Ovary (tissue), 3 donors: ENCODE measurements around the gene DUSP1.

ENCODE experiments used
- EP300 ChIP-seq: sonication (generic); formaldehyde crosslinking; IDR thresholded peaks from one replicate; pipeline ENCODE4 v1.6.1; 2017; ENCODE audit warnings: antibody characterized with exemption
- POLR2A ChIP-seq: fragments of 450-650 bp; IDR thresholded peaks from one replicate; pipeline ENCODE4 v1.6.1; 2017; ENCODE audit warnings: antibody characterized with exemption, mild to moderate bottlenecking, moderate library complexity
- TF ChIP-seq, protein P1 (sequence below), 3 donors: fragments of 450-650 bp in 2 of 3; fragments of 200-600 bp in 1 of 3; IDR thresholded peaks; one replicate each; pipeline versions ENCODE4 v1.5.1 to v1.8.0; 2016 to 2022; ENCODE audit warnings: antibody characterized with exemption in 3 of 3, mild to moderate bottlenecking in 1 of 3
- donor health status: DM: no; HTN: no; CAD: no.

DNA sequence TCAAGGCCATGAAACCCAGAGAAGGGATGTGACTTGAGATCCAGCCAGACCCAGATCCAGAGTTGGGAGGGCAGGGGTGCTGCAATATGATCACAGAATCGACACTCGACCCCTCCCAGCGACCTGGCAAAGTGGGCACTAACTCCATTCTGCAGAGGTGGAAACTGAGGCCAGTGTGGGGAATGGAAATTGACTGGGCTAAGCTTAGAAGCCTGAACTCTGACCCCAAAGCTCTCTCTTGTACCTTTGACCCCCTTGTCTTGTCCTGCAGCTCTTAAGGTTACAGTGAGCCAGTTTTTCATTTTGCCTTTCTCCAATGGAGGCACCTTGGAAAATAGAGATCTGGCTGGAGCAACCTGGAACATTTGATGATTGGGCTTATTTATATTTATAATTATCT lies 48.6 kb upstream of the DUSP1 start:
- TF ChIP-seq, protein P1, sequence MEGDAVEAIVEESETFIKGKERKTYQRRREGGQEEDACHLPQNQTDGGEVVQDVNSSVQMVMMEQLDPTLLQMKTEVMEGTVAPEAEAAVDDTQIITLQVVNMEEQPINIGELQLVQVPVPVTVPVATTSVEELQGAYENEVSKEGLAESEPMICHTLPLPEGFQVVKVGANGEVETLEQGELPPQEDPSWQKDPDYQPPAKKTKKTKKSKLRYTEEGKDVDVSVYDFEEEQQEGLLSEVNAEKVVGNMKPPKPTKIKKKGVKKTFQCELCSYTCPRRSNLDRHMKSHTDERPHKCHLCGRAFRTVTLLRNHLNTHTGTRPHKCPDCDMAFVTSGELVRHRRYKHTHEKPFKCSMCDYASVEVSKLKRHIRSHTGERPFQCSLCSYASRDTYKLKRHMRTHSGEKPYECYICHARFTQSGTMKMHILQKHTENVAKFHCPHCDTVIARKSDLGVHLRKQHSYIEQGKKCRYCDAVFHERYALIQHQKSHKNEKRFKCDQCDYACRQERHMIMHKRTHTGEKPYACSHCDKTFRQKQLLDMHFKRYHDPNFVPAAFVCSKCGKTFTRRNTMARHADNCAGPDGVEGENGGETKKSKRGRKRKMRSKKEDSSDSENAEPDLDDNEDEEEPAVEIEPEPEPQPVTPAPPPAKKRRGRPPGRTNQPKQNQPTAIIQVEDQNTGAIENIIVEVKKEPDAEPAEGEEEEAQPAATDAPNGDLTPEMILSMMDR (IDR thresholded peaks at IDR 0.05): no peak
- TF ChIP-seq POLR2A (no peak), EP300 (no peak)
